ENCODE data around the gene NHSL1.

DNA sequence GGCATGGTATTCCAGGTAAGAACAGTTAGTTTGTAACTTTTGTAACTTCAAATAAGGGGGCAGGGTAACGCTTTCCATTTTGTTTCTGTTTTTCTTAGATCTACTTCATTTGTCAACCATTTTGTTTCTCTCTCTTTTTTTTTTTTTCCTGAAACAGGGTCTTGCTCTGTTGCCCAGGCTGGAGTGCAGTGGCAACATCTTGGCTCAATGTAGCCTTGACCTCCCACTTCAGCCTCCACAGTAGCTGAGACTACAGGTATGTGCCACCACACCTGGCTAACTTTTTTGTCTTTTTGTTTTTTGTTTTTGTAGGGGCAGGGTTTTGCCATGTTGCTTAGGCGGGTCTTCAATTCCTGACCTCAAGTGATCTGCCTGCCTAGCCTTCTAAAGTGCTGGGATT is 32.1 kb upstream of the NHSL1 start:
- TF ChIP-seq POLR2A (IDR thresholded peaks at IDR 0.05; ENCODE audit: low read depth, low read length) (no peak), TAF1 (IDR thresholded peaks at IDR 0.05; ENCODE audit: borderline replicate concordance, low read depth, low read length) (no peak), POLR2AphosphoS5 (IDR thresholded peaks at IDR 0.05; ENCODE audit: low read depth, low read length) (no peak)

Measured in GM12892 (cell line).